Measurements from ENCODE around the gene PHF10.

GRCh38 chr6:169723200-169723909, 945 bp downstream of the PHF10 start:
- TF ChIP-seq, protein P1, sequence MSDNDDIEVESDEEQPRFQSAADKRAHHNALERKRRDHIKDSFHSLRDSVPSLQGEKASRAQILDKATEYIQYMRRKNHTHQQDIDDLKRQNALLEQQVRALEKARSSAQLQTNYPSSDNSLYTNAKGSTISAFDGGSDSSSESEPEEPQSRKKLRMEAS (IDR thresholded peaks at IDR 0.05) = no peak; the same call in 1 of the 2 replicates
- TF ChIP-seq REST (IDR thresholded peaks at IDR 0.05; ENCODE audit: low read depth) (no peak), TCF12 (IDR thresholded peaks at IDR 0.05; ENCODE audit: low read depth) (no peak), EP300 (IDR thresholded peaks at IDR 0.05; ENCODE audit: borderline replicate concordance) (no peak), NFIC (IDR thresholded peaks at IDR 0.05) (peak; percentile 58), CREB1 (IDR thresholded peaks at IDR 0.05; ENCODE audit: low read depth) (no peak), CEBPB (IDR thresholded peaks at IDR 0.05) (no peak), RAD21 (IDR thresholded peaks at IDR 0.05; ENCODE audit: low read depth) (no peak), TAF1 (IDR thresholded peaks at IDR 0.05; ENCODE audit: low read depth) (no peak)
